Hematopoietic multipotent progenitor cell treated with erythropoietin and hydrocortisone succinate and interleukin-3 and kit ligand, for 8 days (in vitro differentiated cells): ENCODE results near the gene FGD4.
"Not testable (repeated sequence)": the region's sequence is repeated elsewhere in the genome, so short reads cannot be mapped to it uniquely, and the experiment has no call there.

Experiments used
- DNase-seq: peaks from one replicate; pipeline ENCODE4 v3.0.0-alpha.2; 2015

Gene FGD4

GRCh38 chr12:32532951-32533350 lies 133.6 kb downstream of the FGD4 start:
- no peak for DNase-seq

- not testable (repeated sequence) for DNase-seq
Measured at GRCh38 chr12:32533506-32533905, 134.1 kb downstream of the FGD4 start.

DNA sequence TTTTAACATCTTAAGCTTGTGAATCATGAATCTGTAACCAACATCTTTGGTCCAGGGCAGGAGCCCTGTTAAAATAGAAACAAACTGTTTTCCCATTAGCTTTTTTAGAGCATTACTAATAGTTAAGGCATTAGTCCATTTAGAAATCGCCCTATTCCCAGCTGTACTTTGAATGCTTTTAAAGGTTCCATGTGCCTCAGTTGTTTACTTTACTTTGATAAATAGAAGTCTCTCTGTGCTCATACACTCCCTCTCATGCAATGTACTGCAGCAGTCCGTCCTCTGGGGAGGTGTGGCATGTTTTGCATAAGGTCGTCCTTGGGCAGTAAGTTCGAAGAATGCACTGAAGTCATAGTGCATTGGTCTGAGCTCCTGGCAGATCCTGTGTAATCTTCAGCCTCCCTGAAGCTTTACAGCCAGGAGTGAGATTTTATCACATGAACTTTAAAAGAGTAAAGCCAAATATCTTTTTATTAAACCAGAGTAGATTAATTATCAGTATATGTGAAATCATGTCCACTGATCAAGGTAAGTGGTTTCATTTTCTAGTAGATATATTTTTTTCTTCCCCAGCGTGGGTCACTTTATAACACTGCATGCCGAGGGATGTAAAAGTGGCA lies 134.7 kb downstream of the FGD4 start:
- peak; percentile 47 for DNase-seq

GRCh38 chr12:32534698-32535097 lies 135.3 kb downstream of the FGD4 start:
- DNase-seq: no peak

GRCh38 chr12:32535288-32535999 lies 136.1 kb downstream of the FGD4 start:
- DNase-seq: peak; percentile 81

- no peak for DNase-seq
Measured at GRCh38 chr12:32536000-32536345, 136.6 kb downstream of the FGD4 start.

- DNase-seq: no peak
Measured at GRCh38 chr12:32541754-32542374, 142.5 kb downstream of the FGD4 start.

- DNase-seq: no peak
Measured at GRCh38 chr12:32542428-32543229, 143.3 kb downstream of the FGD4 start.

DNA sequence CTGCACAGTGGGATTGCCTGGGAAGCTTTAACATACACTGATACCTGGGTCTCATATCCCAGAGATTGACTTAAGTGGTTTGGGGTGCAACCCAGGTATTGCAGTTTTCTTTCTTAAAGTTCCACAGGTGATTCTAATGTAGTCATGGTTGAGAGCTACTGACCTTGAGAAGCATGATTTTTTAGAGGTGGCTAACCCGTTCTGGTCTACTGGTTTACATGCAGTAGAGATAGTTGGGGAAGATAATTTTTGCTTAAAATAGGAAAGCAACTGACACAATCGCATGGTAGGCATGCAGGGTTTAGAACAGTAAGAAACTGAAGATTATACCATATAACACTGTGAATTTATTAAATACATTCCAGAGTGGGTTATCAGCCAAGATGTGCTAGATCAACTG lies 145.5 kb downstream of the FGD4 start:
- no peak for DNase-seq

- DNase-seq: no peak
Measured at GRCh38 chr12:32545413-32545980, 146.1 kb downstream of the FGD4 start.

GRCh38 chr12:32546272-32546671 lies 146.9 kb downstream of the FGD4 start:
- DNase-seq: no peak

DNA sequence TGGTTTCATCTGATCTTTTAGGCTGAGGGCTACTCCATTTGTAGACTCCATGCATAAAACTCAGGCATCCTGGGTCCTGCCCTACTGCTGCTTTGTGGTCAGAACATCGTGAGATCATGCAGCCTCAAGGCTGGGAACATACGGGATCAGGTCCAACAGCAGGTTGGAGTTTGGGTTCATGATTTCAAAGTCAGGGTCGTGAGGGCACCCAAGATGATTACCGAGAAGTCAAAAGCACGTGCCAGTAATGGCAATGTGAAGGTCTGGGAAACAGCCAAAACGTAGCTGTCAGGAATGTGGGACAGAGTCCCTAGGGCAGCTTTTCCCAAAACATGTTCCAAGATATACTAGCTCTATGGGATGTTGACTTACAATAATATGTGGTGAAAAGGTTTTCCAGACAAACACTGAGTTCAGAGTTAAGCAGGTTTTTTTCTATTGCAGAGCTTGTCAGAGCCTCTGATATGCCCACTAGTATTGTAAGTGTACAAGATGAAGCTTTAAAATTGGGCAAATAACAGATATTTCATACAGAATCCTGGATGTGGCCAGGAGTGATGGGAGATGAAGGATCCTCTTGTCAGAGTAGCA lies 149.4 kb downstream of the FGD4 start:
- no peak for DNase-seq

- no peak for DNase-seq
Measured at GRCh38 chr12:32549675-32550079, 150.3 kb downstream of the FGD4 start.

GRCh38 chr12:32551058-32551457 lies 151.7 kb downstream of the FGD4 start:
- DNase-seq: no peak

GRCh38 chr12:32558903-32559302 lies 159.5 kb downstream of the FGD4 start:
- DNase-seq: no peak

- DNase-seq: no peak
Measured at GRCh38 chr12:32559434-32559833, 160.1 kb downstream of the FGD4 start.

GRCh38 chr12:32560520-32560919 lies 161.2 kb downstream of the FGD4 start:
- no peak for DNase-seq

- DNase-seq: no peak
Measured at GRCh38 chr12:32561931-32562341, 162.6 kb downstream of the FGD4 start.

GRCh38 chr12:32562413-32562812 lies 163.1 kb downstream of the FGD4 start:
- not testable (repeated sequence) for DNase-seq

DNA sequence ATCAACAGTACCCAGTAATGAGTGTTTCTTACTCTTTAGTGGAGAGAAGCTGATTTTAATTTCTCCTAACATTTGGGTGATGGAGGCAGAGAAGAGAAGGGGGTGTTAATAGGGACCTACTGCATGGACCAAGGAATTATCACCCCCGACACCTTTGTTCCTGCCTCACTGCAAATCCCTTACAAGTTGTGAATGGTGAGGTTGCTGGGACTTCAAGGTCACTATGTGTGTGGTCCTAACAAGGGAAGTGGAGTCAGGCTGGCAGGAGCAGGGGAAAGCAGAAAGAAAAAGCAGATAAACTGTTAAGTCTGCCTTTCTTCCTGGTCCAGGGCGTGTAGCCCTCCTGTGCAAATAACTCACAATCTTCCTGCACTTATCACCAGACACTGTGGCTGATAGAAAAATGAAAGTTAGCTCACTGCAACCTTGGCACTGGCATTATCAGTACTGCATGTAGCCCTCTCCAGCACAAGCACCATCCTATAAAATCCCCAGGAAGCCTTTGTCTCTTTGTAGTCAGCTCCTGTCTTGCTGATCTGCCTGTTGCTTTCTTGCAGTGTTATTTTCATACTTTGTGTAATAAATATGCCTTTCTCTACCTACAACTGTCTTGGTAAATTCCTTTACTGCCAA lies 167.4 kb downstream of the FGD4 start:
- DNase-seq: peak; percentile 44

DNA sequence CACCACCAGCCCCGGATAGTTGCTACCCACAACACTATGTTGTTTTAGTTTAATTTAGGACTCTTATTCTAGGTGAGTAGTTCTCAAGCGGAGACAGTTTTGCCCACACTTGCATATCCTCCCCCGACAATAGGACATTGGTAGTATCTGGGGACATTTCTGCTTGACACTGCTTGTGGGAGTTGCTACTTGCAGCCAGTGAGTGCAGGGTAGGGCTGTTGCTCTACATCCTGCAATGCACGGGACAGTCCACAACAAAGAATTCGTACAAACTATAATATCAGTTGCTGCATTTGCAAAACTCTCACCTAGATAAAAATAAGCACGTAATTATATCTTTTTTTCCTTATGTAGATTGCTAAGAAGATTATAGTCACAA lies 167.9 kb downstream of the FGD4 start:
- peak; percentile 33 for DNase-seq

- DNase-seq: no peak
Measured at GRCh38 chr12:32568228-32568627, 168.9 kb downstream of the FGD4 start.
